ENCODE results near the gene ATP1A4. TPM values are rescaled to one million over a fixed set of nuclear protein-coding genes. Genes with fewer than 3 reads are reported as not detected.

The ATP1A4 gene
- total and polyA plus RNA-seq, 2 of the 13 experiments (the other 11 are each of a cell fraction or from before 2014, with no cell fraction given) = not detected

GRCh38 chr1:160210561-160210960, 59.2 kb downstream of the ATP1A4 start (continued):
- TF ChIP-seq ZNF318 (CRISPR knock-in tag; IDR thresholded peaks at IDR 0.05) = no peak
- no peak for TF ChIP-seq ZNF12 (CRISPR knock-in tag; IDR thresholded peaks at IDR 0.05)
- TF ChIP-seq ZNF124 (CRISPR knock-in tag; IDR thresholded peaks at IDR 0.05) = no peak
- no peak for TF ChIP-seq ELF1 (CRISPR knock-in tag; IDR thresholded peaks at IDR 0.05)
- TF ChIP-seq HDAC1 (CRISPR knock-in tag; IDR thresholded peaks at IDR 0.05) = no peak
- TF ChIP-seq FOXO4 (CRISPR knock-in tag; conservative IDR thresholded peaks at IDR 0.05) = no peak
- no peak for TF ChIP-seq ZNF333 (CRISPR knock-in tag; IDR thresholded peaks at IDR 0.05; ENCODE audit: borderline replicate concordance)
- no peak for TF ChIP-seq ZNF432 (CRISPR knock-in tag; IDR thresholded peaks at IDR 0.05; ENCODE audit: borderline replicate concordance)
- TF ChIP-seq ZBTB8A (CRISPR knock-in tag; IDR thresholded peaks at IDR 0.05; ENCODE audit: borderline replicate concordance, low read depth) = no peak
- no peak for TF ChIP-seq ZNF33B (CRISPR knock-in tag; IDR thresholded peaks at IDR 0.05)

All from HepG2 (cell line).